GM23338 (cell line): ENCODE measurements around the gene CDCA7.

Experiments used
- CREB1 ChIP-seq: fragments of 250-450 bp; sonication (Bioruptor Pico); IDR thresholded peaks from 2 replicates; pipeline ENCODE4 v1.5.0; 2020; ENCODE audit warnings: low read depth, mild to moderate bottlenecking, moderate library complexity
- EZH2 ChIP-seq: fragments of 200-600 bp; sonication (generic); IDR thresholded peaks from one replicate; pipeline ENCODE4 v1.8.0; 2017; ENCODE audit warnings: antibody characterized with exemption, mild to moderate bottlenecking, low read depth; ENCODE audit not compliant: unreplicated experiment
- EZH2phosphoT487 ChIP-seq: fragments of 200-600 bp; sonication (generic); IDR thresholded peaks from one replicate; pipeline ENCODE4 v1.8.1; 2018; ENCODE audit warnings: antibody characterized with exemption; ENCODE audit not compliant: unreplicated experiment
- JUNB ChIP-seq: IDR thresholded peaks from one replicate; pipeline ENCODE4 v1.6.1; 2016; ENCODE audit warnings: antibody characterized with exemption; ENCODE audit not compliant: unreplicated experiment
- NANOG ChIP-seq: IDR thresholded peaks from 2 replicates; pipeline ENCODE4 v1.6.1; 2016; ENCODE audit warnings: antibody characterized with exemption, borderline replicate concordance
- POLR2AphosphoS5 ChIP-seq: IDR thresholded peaks from 2 replicates; pipeline ENCODE4 v1.6.1; 2016; ENCODE audit warnings: antibody characterized with exemption, low read depth
- ZNF114 ChIP-seq: fragments of 250-450 bp; sonication (Bioruptor Pico); IDR thresholded peaks from 2 replicates; pipeline ENCODE4 v1.5.0; 2020; ENCODE audit warnings: mild to moderate bottlenecking, moderate library complexity
- TF ChIP-seq, protein P1 (sequence below), 2 experiments: fragments of 200-600 bp in 1 of 2; sonication (generic) in 1 of 2; conservative IDR thresholded peaks; 2 replicates each; pipeline versions ENCODE4 v1.5.1 to v1.6.1; 2016 to 2017; ENCODE audit warnings: antibody characterized with exemption in 2 of 2, low read depth in 2 of 2, mild to moderate bottlenecking in 2 of 2, moderate library complexity in 1 of 2
- TF ChIP-seq, protein P2 (sequence below): IDR thresholded peaks from one replicate; pipeline ENCODE4 v1.6.1; 2018; ENCODE audit warnings: antibody characterized with exemption; ENCODE audit not compliant: unreplicated experiment
- TF ChIP-seq, protein P3 (sequence below): IDR thresholded peaks from 2 replicates; pipeline ENCODE4 v1.6.1; 2016; ENCODE audit warnings: antibody characterized with exemption

DNA sequence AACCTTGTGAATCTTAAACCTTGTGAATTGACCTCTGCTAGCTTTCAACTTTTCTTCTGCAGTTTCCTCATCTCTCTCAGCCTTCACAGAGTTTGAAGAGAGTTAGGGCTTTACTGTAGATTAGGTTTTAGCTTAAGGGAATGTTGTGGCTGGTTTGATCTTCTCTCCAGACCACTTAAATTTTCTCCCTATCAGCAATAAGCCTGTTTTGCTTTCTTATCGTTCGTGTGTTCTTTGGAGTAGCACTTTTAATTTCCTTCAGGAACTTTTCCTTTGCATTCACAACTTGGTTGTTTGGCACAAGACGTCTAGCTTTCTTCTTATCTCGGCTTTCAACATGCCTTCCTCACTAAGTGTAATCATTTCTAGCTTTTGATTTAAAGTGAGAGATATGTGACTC lies 2.8 kb upstream of the CDCA7 start:
- TF ChIP-seq POLR2AphosphoS5 (no peak), ZNF114 (CRISPR knock-in tag) (no peak), EZH2 (no peak), JUNB (no peak), CREB1 (CRISPR knock-in tag) (no peak), EZH2phosphoT487 (no peak), NANOG (no peak)
- TF ChIP-seq, protein P1, sequence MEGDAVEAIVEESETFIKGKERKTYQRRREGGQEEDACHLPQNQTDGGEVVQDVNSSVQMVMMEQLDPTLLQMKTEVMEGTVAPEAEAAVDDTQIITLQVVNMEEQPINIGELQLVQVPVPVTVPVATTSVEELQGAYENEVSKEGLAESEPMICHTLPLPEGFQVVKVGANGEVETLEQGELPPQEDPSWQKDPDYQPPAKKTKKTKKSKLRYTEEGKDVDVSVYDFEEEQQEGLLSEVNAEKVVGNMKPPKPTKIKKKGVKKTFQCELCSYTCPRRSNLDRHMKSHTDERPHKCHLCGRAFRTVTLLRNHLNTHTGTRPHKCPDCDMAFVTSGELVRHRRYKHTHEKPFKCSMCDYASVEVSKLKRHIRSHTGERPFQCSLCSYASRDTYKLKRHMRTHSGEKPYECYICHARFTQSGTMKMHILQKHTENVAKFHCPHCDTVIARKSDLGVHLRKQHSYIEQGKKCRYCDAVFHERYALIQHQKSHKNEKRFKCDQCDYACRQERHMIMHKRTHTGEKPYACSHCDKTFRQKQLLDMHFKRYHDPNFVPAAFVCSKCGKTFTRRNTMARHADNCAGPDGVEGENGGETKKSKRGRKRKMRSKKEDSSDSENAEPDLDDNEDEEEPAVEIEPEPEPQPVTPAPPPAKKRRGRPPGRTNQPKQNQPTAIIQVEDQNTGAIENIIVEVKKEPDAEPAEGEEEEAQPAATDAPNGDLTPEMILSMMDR (conservative IDR thresholded peaks at IDR 0.05; ENCODE audit: low read depth in 2 of 2): no peak
- TF ChIP-seq, protein P2, sequence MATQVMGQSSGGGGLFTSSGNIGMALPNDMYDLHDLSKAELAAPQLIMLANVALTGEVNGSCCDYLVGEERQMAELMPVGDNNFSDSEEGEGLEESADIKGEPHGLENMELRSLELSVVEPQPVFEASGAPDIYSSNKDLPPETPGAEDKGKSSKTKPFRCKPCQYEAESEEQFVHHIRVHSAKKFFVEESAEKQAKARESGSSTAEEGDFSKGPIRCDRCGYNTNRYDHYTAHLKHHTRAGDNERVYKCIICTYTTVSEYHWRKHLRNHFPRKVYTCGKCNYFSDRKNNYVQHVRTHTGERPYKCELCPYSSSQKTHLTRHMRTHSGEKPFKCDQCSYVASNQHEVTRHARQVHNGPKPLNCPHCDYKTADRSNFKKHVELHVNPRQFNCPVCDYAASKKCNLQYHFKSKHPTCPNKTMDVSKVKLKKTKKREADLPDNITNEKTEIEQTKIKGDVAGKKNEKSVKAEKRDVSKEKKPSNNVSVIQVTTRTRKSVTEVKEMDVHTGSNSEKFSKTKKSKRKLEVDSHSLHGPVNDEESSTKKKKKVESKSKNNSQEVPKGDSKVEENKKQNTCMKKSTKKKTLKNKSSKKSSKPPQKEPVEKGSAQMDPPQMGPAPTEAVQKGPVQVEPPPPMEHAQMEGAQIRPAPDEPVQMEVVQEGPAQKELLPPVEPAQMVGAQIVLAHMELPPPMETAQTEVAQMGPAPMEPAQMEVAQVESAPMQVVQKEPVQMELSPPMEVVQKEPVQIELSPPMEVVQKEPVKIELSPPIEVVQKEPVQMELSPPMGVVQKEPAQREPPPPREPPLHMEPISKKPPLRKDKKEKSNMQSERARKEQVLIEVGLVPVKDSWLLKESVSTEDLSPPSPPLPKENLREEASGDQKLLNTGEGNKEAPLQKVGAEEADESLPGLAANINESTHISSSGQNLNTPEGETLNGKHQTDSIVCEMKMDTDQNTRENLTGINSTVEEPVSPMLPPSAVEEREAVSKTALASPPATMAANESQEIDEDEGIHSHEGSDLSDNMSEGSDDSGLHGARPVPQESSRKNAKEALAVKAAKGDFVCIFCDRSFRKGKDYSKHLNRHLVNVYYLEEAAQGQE: no peak
- TF ChIP-seq, protein P3, sequence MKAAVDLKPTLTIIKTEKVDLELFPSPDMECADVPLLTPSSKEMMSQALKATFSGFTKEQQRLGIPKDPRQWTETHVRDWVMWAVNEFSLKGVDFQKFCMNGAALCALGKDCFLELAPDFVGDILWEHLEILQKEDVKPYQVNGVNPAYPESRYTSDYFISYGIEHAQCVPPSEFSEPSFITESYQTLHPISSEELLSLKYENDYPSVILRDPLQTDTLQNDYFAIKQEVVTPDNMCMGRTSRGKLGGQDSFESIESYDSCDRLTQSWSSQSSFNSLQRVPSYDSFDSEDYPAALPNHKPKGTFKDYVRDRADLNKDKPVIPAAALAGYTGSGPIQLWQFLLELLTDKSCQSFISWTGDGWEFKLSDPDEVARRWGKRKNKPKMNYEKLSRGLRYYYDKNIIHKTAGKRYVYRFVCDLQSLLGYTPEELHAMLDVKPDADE: no peak
